Brain microvascular endothelial cell (primary cell): Measurements from ENCODE around the gene C14orf180.

ENCODE experiments used
- DNase-seq: peaks from one replicate; pipeline ENCODE4 v3.0.0-alpha.2; 2020
- H3K27ac ChIP-seq: fragments of 250-450 bp; sonication (Bioruptor Pico); 2 replicates; pipeline ENCODE4 v1.5.1; 2020; ENCODE audit warnings: mild to moderate bottlenecking, moderate library complexity
- H3K27me3 ChIP-seq: fragments of 250-450 bp; sonication (Bioruptor Pico); replicated peaks from 2 replicates; pipeline ENCODE4 v1.5.1; 2020; ENCODE audit warnings: mild to moderate bottlenecking
- H3K36me3 ChIP-seq: fragments of 250-450 bp; sonication (Bioruptor Pico); replicated peaks from 2 replicates; pipeline ENCODE4 v1.5.1; 2020; ENCODE audit warnings: mild to moderate bottlenecking
- H3K4me3 ChIP-seq: 2 replicates; pipeline ENCODE4 v1.5.1; 2011; ENCODE audit warnings: low read depth, mild to moderate bottlenecking, control low read depth, low read length, moderate library complexity
- in situ Hi-C: cut with HindIII; loops from 2 replicates; pipeline ENCODE4 v1.10.0; 2017; ENCODE audit warnings: low sequenced_read_pairs, low pct_ligation_motif_present
- TF ChIP-seq, protein P1 (sequence below): IDR thresholded peaks from 2 replicates; pipeline ENCODE4 v1.5.1; 2011; ENCODE audit warnings: low read depth, mild to moderate bottlenecking, moderate library complexity, low read length, control low read depth, inconsistent platforms; ENCODE audit errors: missing control alignments

Gene C14orf180

DNA sequence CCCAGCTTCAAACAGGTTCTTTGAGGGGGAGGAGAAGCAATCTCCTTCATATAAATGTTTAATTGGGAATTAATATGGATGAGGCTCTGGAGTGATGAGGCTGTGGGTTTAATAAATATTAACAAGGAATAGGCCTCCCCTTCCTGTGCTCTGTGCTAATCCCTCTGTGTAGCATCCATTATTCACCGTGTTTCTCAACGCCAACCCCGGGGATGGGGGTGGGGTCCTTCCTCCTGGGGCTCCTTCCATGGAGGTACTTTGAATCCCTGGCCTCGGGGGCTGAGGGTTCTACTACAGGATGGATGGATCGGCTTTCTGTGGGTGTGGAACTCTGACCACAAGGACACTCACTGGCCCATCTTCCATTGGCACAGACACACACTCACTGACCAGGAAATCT is 59.9 kb downstream of the C14orf180 start:
- no peaks in the 10 kb centered on the region for H3K36me3 ChIP-seq
- no peak overlapping the region for H3K27ac ChIP-seq
- in situ Hi-C loops = no loop called here
- TF ChIP-seq, protein P1, sequence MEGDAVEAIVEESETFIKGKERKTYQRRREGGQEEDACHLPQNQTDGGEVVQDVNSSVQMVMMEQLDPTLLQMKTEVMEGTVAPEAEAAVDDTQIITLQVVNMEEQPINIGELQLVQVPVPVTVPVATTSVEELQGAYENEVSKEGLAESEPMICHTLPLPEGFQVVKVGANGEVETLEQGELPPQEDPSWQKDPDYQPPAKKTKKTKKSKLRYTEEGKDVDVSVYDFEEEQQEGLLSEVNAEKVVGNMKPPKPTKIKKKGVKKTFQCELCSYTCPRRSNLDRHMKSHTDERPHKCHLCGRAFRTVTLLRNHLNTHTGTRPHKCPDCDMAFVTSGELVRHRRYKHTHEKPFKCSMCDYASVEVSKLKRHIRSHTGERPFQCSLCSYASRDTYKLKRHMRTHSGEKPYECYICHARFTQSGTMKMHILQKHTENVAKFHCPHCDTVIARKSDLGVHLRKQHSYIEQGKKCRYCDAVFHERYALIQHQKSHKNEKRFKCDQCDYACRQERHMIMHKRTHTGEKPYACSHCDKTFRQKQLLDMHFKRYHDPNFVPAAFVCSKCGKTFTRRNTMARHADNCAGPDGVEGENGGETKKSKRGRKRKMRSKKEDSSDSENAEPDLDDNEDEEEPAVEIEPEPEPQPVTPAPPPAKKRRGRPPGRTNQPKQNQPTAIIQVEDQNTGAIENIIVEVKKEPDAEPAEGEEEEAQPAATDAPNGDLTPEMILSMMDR = no peak
- DNase-seq = no peak
- H3K27me3 ChIP-seq = no peaks in the 10 kb centered on the region
- H3K4me3 ChIP-seq = no peak overlapping the region
